Inflammatory macrophage treated with lipopolysaccharide for 1 hour (primary cell): Measurements from ENCODE around the gene UXT.
"Not testable (repeated sequence)": the region's sequence is repeated elsewhere in the genome, so short reads cannot be mapped to it uniquely, and the experiment has no call there.

ENCODE experiments used
- DNase-seq, 2 donors: peaks; one replicate each; pipeline ENCODE4 v3.0.0-alpha.2; 2020 to 2022

Gene UXT

DNA sequence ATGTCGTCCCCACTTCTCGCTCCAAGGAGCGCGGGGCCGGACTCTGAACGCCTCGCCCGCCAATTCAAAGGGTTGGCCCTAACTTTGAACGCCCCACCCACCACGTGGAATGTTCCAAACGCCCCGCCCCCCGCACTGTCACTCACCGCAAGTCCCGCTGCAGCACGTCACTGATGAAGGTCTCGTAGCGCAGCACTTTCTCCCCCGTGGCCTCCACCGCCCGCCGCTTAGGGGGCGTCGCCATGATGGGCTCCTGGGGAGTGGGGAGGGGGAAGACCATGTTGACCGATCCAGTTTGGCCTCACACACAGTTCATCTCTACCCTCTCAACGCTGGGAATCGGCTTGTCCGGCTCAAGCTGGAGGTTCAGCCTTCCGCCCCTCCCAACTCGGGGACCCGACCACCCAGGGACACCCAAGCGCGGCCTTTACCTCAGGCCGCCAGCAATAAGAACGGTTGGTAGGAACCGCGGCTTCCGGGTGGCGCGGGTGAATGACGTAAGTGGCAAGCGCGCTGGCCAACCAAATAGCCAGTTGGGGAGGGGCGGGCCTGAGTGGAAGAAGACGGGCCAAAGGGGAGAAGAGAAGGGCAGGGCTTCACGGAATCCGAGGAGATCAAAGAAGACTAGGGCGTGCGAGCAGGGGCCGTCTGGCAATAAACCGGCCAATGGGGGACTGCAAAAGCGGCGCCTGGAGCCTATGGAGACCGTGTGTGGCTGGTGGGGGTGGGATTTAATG, at the start of gene UXT:
TSS of gene UXT (minus strand) at position 497 of the 737 bp plus-strand sequence. CDS start at position 244, 253 bp downstream.
- peak; percentile 84 to 91 for DNase-seq

DNA sequence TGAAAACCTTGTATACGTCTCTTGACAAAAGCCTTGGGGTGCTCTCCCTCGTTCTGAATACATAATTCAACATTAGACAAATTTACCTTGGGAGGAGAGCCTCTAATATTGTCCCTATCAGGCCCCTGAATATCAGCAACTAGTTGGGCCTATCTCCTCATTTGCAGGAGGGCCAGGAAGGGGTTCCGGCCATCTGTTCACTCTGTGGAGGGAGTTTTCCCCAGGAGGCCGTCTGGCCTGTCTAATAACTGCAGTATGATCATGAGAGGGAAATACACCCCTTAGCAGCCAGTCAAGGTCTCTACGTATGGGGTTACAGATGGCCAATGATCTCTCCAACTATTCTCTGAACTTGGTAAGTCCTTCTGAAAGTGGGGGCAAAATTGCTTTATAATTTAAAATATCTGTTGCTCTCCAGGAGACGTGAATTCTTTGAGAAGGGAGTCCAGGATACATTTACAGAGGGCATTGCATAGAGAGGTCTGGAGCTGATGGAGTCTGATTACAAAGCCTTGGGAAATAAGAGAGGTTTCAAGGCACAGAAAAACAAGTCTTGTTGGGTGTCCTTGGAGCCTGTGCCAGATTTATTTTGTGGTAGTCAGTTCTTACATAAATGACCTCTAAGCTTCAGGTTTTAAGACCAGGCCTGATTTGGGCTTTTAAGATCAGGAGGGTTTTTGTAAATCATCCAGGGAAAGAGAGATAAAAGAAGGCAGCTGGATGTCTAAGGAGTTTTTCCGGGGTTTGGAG, 48.2 kb upstream of the UXT start:
- DNase-seq, result no peak

GRCh38 chrX:47706575-47706974, 47.6 kb upstream of the UXT start:
- peak in 1 of 2 donors; percentile 16 for DNase-seq

GRCh38 chrX:47704736-47705135, 45.8 kb upstream of the UXT start:
- no peak for DNase-seq

DNA sequence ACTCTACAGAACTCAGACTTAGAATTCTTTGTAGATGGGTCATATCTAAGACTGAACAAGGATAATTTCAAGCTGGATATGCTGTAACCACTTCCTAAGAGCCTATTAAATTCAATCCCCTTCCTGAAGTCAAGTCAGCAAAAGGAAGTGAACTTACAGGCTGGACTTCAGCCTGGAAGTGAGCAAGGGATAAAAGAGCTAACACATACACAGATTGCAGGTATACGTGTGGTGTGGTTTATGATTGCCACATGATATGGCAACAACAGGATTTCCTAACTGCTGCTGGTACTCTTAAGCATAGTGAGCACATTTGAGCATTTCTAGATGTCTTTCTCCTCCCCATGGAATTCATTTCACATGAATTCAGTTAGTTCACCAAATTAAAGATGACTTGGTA, 38.2 kb upstream of the UXT start:
- no peak for DNase-seq

DNA sequence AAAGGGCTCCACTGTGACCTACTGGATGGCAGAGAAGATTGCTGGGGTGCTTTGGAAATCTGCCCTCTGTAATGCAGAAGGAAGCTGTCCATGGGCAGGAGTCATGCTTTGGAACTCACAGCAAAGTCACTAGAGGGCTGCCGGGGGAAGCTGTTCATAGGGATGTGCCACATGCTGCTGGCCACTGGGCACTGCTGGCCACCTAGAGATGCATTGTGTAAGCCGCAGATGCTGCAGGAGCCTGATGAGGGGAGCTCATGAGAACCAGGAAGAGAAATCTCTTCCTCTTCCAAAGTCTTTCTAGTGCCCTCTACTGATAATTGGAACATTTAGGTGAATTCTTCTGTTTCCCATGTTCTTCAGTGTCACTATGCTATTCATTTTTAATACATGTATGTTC, 31.2 kb upstream of the UXT start:
- DNase-seq, result peak in 1 of 2 donors; percentile 1

GRCh38 chrX:47687263-47687662, 28.3 kb upstream of the UXT start:
- DNase-seq, result no peak

DNA sequence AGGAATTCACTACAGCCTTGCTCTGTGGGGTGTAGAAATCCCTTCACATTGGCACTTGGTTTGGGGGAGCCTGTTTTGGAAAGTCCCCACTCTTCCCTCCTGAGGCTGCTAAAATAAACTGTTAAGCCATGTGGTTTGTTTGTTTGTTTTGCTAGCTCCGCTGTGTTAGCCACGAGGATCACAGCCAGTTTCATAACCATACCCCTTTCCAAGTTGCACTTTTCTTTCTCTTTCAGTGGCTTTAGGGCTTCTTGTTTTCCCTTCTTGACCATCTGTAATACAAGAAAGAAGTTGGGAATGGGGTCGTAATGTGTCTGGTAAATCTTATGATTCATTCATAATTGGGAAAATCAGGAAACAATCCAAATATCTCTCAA, 24.8 kb upstream of the UXT start:
- peak; percentile 3 to 13 for DNase-seq

DNA sequence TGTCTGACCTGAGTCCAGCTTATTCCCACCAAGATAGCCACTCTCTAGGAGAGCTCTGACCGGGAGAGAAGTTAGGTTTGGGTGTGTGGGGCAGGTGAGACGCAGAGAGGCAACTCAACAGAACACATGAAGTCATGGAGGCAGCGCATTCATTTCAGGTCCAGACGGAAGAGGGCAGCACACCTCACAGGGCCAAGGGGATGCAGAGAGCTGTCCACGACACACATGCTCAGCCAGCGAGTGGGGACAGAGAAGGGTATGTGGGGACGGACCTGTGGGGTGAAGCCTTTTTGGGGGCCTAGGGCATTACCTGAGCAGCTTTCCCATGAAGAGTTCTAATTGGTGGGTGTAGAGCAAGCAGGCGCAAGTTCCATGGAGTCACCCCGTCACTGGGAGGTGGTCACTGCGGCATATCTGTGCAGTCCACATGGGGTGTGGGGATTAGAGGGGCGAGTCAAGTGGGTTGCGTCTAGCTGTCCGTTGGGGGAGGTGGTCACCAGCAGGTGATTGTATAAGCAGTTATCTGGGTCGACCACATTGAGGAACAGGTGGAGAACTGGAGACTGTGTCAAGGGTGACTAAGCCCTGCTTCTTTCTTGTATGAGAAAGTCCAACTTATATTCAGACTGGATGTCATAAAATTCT, 24.3 kb upstream of the UXT start:
- DNase-seq, result no peak

DNA sequence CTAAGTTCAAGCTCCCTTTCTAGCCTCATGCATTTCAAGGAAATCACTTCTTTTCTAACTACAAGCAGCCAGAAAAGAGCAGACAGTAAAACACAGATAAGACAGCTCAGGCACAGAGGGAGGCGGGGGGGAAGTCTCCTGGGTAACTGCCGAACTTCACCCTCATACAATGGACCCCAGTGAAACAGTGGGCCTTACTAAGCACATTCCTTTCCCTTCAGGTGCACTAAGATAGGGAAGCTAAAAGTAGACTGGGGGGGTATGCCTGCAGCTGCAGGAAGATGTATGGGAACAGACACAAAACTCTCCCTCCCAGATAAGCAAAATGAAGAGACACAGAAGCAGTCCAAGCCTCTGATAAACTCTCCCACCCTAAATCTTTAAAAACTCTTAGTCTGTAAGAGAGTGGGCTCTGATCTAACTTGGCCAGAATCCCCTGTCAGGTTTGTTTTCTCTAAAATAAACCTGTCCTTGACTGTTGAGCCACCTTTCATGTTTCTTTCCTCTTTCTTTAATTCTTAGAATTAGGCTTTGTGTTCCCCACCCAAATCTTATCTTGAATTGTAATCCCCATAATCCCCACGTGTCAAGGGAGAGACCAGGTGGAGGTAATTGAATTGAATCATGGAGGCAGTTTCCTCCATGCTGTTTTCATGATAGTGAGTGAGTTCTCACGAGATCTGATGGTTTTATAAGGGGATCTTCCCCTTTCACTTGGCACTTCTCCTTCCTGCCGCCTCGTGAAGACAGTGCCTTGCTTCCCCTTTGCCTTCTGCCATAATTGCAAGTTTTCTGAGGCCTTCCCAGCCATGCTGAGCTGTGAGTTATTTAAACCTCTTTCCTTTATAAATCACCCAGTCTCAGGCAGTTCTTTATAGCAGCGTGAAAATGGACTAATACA, 17.2 kb upstream of the UXT start:
- peak; percentile 35 to 52 for DNase-seq

DNA sequence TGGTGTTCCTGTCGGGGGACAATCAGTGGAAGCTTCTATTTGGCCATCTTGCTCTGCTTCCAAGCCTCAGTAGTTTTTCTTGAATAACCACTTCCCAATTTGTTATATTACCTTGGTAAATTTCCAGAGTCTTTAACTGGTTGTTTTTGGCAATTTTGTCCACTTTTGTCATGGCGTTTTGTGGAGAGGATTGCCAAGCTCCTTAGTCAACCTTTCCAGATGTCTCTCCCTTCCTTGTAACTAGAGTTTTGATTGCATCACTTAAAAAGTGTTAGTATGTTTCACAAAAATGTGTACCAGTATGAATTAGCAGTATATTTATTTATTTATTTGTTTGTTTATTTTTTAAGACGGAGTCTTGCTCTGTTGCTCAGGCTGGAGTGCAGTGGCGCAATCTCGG, 15.8 kb upstream of the UXT start:
- DNase-seq, result no peak

GRCh38 chrX:47665797-47666196, 6.8 kb upstream of the UXT start:
- DNase-seq, result not testable (repeated sequence)

DNA sequence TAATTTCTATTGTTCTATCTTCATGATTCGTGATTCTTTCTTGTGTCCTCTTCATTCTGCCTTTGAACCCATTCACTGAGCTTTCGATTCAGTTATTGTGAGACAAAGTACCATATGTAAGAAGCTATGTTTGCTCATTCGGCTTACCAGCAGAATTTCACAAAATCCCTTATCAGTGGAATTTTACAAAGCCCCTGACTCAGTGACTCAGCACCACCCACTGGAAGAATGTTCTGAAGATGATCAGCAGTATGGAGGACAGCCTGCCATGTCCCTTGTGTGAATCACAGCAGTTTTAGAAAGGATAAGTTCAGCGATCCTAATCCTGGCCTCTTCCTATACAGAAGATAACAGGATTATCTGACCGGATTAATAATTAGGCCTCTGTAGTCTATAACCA, 5.8 kb upstream of the UXT start:
- peak in 1 of 2 donors; percentile 9 for DNase-seq

GRCh38 chrX:47662144-47662657, 3.2 kb upstream of the UXT start:
- DNase-seq, result peak; percentile 70 to 91

DNA sequence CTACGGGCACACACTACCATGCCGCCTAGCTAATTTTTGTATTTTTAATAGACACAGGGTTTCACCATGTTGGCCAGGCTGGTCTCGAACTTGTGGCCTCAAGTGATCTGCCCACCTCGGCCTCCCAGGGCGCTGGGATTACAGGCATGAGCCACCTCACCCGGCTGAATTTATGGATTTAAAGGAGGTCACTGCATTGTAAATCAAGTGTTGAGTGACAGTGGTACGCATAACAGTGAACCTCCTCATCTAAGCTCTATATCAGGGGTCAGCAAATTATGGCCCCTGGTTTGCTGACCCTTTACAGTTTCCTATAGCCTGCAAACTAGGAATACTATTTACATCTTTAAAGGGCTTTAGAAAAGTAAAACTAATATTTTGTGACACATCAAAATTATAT, 2.6 kb upstream of the UXT start:
- no peak for DNase-seq

- no peak for DNase-seq
Measured at GRCh38 chrX:47659421-47659726, 394 bp upstream of the UXT start.

GRCh38 chrX:47658301-47658683, 688 bp downstream of the UXT start:
- DNase-seq, result peak in 1 of 2 donors; percentile 91

GRCh38 chrX:47651043-47651905, 7.7 kb downstream of the UXT start:
- DNase-seq, result no peak

DNA sequence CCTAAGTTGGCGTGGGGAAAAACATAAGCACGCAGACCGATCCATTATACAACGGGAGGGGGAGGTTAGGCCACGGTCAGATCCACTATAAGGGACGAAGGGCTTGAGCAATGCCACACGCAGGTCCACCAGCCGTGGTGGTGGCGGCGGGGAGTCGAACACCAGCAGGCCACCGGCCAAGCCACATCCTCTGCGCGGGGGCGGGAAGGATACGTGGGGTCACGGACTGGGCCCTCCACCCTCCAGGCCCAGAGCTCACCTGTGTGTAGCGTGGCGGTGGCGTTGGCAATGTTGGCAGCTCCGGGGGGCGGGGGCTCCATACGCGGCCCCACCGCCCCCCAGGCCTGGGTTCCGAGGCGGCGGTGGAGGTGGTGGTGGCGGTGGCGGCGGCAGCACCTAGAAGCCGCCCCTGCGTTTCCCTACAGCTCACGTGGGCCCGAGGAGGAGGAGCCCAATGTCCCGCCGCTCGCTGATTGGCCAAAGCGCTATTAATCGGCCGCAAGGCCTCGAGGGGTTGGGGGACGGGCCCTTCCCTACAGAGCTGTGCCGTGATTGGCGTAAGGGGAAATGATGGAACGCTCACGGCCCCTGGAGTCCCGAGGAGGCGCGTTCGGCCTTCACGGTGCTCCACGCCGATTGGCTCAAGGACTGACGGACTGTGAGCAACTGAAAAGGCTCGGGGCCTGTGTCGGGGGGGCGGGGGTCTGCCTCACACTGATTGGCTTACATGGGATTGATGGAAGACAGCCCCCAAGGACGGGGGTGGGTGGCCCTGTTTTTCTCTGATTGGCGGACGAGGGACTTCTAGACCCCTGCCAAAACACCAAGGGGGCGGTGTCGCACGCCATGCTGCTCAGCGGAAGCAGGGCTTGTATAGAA, 8.6 kb downstream of the UXT start, which contains the start of gene ELK1:
TSS of gene ELK1 (minus strand) at position 400 of the 879 bp plus-strand sequence. CDS start 9,122 bp downstream, outside the sequence.
- DNase-seq, result peak; percentile 88 to 93

DNA sequence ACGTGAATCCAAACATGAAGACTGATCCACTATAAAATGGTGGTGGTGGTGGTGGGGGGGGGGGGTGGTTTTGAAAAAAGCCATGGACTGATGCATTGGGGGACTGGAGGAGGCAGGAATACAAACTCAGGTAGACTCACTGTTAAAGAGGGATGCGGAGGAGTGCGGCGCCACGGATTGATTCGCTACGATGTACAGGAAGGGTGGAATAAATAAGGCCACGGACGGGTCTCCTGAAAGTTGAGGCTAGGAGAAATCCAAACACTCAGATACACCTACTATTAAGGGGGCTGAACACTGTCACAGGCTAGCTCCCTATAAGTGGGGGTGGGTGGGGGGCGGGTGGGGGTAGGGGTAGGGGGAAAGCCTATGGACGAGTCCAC, 9.2 kb downstream of the UXT start:
- DNase-seq, result no peak

- no peak for DNase-seq
Measured at GRCh38 chrX:47649271-47649670, 9.7 kb downstream of the UXT start.
